ENCODE measurements around the gene HOGA1. TPM values are rescaled to one million over a fixed set of nuclear protein-coding genes. Genes with fewer than 3 reads are reported as not detected.

HOGA1 gene
- total and polyA plus RNA-seq, 2 experiments from 2014 or later = 5.8 to 6.9 TPM

DNA sequence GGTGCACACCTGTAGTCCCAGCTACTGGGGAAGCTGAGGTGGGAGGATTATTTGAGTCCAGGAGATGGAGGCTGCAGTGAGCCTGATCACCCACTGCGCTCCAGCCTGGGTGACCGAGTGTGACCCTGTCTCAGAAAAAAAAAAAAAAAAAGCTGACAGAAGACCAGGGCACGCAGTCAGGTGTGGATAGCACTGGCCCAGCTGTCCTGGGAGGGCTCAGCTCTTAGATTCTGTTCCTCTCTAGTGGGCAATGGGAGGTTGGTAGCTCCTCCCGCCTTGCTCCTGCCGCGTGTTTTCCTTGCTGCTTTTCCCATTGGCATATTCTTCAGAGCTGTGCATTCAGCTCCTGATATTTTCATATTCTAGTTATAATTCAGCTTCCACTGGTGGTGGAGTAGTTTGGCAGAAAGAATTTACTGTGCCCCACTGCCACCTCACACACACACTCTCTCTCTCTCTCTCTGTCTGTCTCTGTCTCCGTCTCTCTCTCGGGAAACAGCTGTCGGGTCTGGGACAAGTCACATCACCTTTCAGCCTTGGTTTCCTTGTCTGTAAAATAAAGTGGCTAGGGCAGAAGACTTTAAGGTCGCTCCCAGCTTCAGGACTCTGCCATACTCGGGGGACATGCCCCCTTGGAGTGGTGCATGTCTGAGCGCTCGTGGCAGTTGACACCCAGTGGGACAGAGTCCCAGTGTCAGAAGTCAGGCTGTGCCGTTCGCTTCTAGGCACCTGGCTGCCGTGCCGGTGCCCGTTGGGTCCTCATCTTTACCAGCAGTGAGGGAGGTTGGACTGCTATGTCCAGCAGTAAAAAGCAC is 37.5 kb upstream of the HOGA1 start:
- Histone ChIP-seq H2AFZ (no peak overlapping the region), H3K27ac (no peak overlapping the region), H3K4me3 (no peak overlapping the region), H3K4me2 (no peak overlapping the region), H3K27me3 (no peaks in the 10 kb centered on the region), H4K20me1 (ENCODE audit: insufficient read depth, poor library complexity, severe bottlenecking) (peaks cover 4% of the 10 kb centered on the region), H3K9me2 (replicated peaks; ENCODE audit: insufficient read depth) (no peaks in the 10 kb centered on the region), H3K9me3 (ENCODE audit: low read depth) (no peaks in the 10 kb centered on the region), H3K4me1 (ENCODE audit: insufficient read depth) (peaks cover 28% of the 10 kb centered on the region), H3K36me3 (replicated peaks; ENCODE audit: insufficient read depth, low read depth) (no peaks in the 10 kb centered on the region), H3K79me2 (peaks cover 12% of the 10 kb centered on the region)
- whole genome bisulfite sequencing (ENCODE audit: low lambda C conversion rate, missing lambda C conversion rate) = 94% methylated on average over 18 of the region's 18 CpGs
- no peak for DNase-seq (ENCODE audit: low spot score)
- no peak for TF ChIP-seq EZH2 (IDR thresholded peaks at IDR 0.05; ENCODE audit: borderline replicate concordance)
- TF ChIP-seq, protein P1, sequence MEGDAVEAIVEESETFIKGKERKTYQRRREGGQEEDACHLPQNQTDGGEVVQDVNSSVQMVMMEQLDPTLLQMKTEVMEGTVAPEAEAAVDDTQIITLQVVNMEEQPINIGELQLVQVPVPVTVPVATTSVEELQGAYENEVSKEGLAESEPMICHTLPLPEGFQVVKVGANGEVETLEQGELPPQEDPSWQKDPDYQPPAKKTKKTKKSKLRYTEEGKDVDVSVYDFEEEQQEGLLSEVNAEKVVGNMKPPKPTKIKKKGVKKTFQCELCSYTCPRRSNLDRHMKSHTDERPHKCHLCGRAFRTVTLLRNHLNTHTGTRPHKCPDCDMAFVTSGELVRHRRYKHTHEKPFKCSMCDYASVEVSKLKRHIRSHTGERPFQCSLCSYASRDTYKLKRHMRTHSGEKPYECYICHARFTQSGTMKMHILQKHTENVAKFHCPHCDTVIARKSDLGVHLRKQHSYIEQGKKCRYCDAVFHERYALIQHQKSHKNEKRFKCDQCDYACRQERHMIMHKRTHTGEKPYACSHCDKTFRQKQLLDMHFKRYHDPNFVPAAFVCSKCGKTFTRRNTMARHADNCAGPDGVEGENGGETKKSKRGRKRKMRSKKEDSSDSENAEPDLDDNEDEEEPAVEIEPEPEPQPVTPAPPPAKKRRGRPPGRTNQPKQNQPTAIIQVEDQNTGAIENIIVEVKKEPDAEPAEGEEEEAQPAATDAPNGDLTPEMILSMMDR (IDR thresholded peaks at IDR 0.05; ENCODE audit: poor library complexity) = no peak
- no peak for TF ChIP-seq EZH2phosphoT487 (IDR thresholded peaks at IDR 0.05; ENCODE audit: low read depth, severe bottlenecking, unreplicated experiment)

DNA sequence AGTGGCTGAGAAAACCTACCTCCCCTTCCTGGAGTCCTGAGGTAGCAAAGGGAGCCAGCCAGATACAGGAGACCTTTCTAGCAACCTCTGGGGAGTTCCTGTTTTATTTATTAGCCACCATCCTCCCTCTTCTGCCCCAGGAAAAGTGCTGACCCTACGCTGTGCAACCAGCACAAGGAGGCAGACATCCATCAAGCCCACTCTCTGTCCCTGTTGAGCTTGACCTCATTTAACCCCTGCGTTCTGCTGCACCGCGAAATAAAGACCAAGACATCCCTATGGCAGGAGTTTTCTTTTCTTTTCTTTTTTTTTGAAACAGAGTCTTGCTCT is 37.0 kb upstream of the HOGA1 start:
- H3K4me2 ChIP-seq = no peak overlapping the region
- H3K36me3 ChIP-seq (replicated peaks; ENCODE audit: insufficient read depth, low read depth) = no peaks in the 10 kb centered on the region
- DNase-seq (ENCODE audit: low spot score) = no peak
- H3K79me2 ChIP-seq = peaks cover 12% of the 10 kb centered on the region
- TF ChIP-seq EZH2 (IDR thresholded peaks at IDR 0.05; ENCODE audit: borderline replicate concordance) (no peak), EZH2phosphoT487 (IDR thresholded peaks at IDR 0.05; ENCODE audit: low read depth, severe bottlenecking, unreplicated experiment) (no peak)
- TF ChIP-seq, protein P1 (IDR thresholded peaks at IDR 0.05; ENCODE audit: poor library complexity) = no peak
- no peaks in the 10 kb centered on the region for H3K27me3 ChIP-seq
- H3K9me2 ChIP-seq (replicated peaks; ENCODE audit: insufficient read depth) = no peaks in the 10 kb centered on the region
- no peak overlapping the region for H3K27ac ChIP-seq
- H2AFZ ChIP-seq = no peak overlapping the region
- H3K4me3 ChIP-seq = no peak overlapping the region
- H4K20me1 ChIP-seq (ENCODE audit: insufficient read depth, poor library complexity, severe bottlenecking) = peaks cover 4% of the 10 kb centered on the region
- H3K4me1 ChIP-seq (ENCODE audit: insufficient read depth) = peaks cover 25% of the 10 kb centered on the region
- no peaks in the 10 kb centered on the region for H3K9me3 ChIP-seq (ENCODE audit: low read depth)
- 90% methylated on average over 4 of the region's 4 CpGs for WGBS (ENCODE audit: low lambda C conversion rate, missing lambda C conversion rate)

- H3K36me3 ChIP-seq (replicated peaks; ENCODE audit: insufficient read depth, low read depth) = no peaks in the 10 kb centered on the region
- H3K9me3 ChIP-seq (ENCODE audit: low read depth) = no peaks in the 10 kb centered on the region
- whole genome bisulfite sequencing (ENCODE audit: low lambda C conversion rate, missing lambda C conversion rate) = 77% methylated on average over 4 of the region's 4 CpGs
- no peaks in the 10 kb centered on the region for H3K9me2 ChIP-seq (replicated peaks; ENCODE audit: insufficient read depth)
- peaks cover 15% of the 10 kb centered on the region for H3K79me2 ChIP-seq
- TF ChIP-seq, protein P1 (IDR thresholded peaks at IDR 0.05; ENCODE audit: poor library complexity) = no peak
- TF ChIP-seq EZH2 (IDR thresholded peaks at IDR 0.05; ENCODE audit: borderline replicate concordance) = no peak
- TF ChIP-seq EZH2phosphoT487 (IDR thresholded peaks at IDR 0.05; ENCODE audit: low read depth, severe bottlenecking, unreplicated experiment) = no peak
- H3K4me1 ChIP-seq (ENCODE audit: insufficient read depth) = peaks cover 17% of the 10 kb centered on the region
- peaks cover 4% of the 10 kb centered on the region for H4K20me1 ChIP-seq (ENCODE audit: insufficient read depth, poor library complexity, severe bottlenecking)
- H3K4me3 ChIP-seq = no peak overlapping the region
- H2AFZ ChIP-seq = no peak overlapping the region
- no peaks in the 10 kb centered on the region for H3K27me3 ChIP-seq
- no peak overlapping the region for H3K4me2 ChIP-seq
- DNase-seq (ENCODE audit: low spot score) = no peak
- no peak overlapping the region for H3K27ac ChIP-seq
Measured at GRCh38 chr10:97547962-97548361, 36.2 kb upstream of the HOGA1 start.

All from hepatocyte (in vitro differentiated cells).